Right atrium auricular region (tissue), 2 donors: ENCODE measurements around the gene PAFAH1B1. TPM values are rescaled to one million over a fixed set of nuclear protein-coding genes. Genes with fewer than 3 reads are reported as not detected.
A peak's percentile ranks its signal among the peaks of the same experiment; 100 is the strongest.

Source experiments
- DNase-seq: peaks from one replicate; pipeline ENCODE4 v3.0.0-alpha.2; 2019; ENCODE audit warnings: low spot score
- H3K27ac ChIP-seq, 2 donors: fragments of 200-600 bp; sonication (generic); 1 replicate in 1 of 2; 2 replicates in 1 of 2; pipeline ENCODE4 v1.5.1; 2016 to 2019
- H3K27me3 ChIP-seq, 2 donors: fragments of 200-600 bp; sonication (generic); one replicate each; pipeline versions ENCODE4 v1.5.1 to v1.6.0; 2017 to 2019
- H3K36me3 ChIP-seq: fragments of 200-600 bp; sonication (generic); one replicate; pipeline ENCODE4 v1.5.1; 2016
- H3K4me1 ChIP-seq, 2 donors: fragments of 200-600 bp; sonication (generic); one replicate each; pipeline versions ENCODE4 v1.5.1 to v1.6.0; 2017 to 2019
- H3K4me3 ChIP-seq, 2 donors: fragments of 200-600 bp; sonication (generic); 1 replicate in 1 of 2; 2 replicates in 1 of 2; pipeline ENCODE4 v1.5.1; 2017 to 2019; ENCODE audit warnings: mild to moderate bottlenecking in 1 of 2, moderate library complexity in 1 of 2
- H3K9me3 ChIP-seq, 2 donors: fragments of 200-600 bp; sonication (generic); one replicate each; pipeline ENCODE4 v1.5.1; 2019
- CTCF ChIP-seq, 2 donors: fragments of 200-600 bp; sonication (generic); IDR thresholded peaks; one replicate each; pipeline ENCODE4 v1.5.1; 2019; ENCODE audit warnings: antibody characterized with exemption in 2 of 2
- total RNA-seq, 2 donors: library from RNA; depleted of rRNA; stranded (reverse); fragments of >200 nt; gene quantifications; one replicate each; pipeline ENCODE4 v1.1.0, GENCODE V29; 2016

Gene PAFAH1B1
- total RNA-seq, 2 donors from 2014 or later, result 55.4 to 71.6 TPM

GRCh38 chr17:2704890-2705248 lies 111.4 kb downstream of the PAFAH1B1 start:
- no peaks in the 10 kb centered on the region for H3K9me3 ChIP-seq
- peaks cover 38% of the 10 kb centered on the region for H3K36me3 ChIP-seq
- peaks cover 0 to 57% of the 10 kb centered on the region in 2 donors for H3K4me1 ChIP-seq
- no peak overlapping the region for H3K27ac ChIP-seq
- no peaks in the 10 kb centered on the region for H3K27me3 ChIP-seq
- no peak overlapping the region for H3K4me3 ChIP-seq
- DNase-seq, result no peak
- TF ChIP-seq CTCF (IDR thresholded peaks at IDR 0.05), result no peak

- Histone ChIP-seq H3K27ac (peak overlapping the region in 1 of 2 donors; percentile 92), H3K9me3 (no peaks in the 10 kb centered on the region), H3K4me1 (peaks cover 0 to 61% of the 10 kb centered on the region in 2 donors), H3K4me3 (no peak overlapping the region), H3K36me3 (peaks cover 34% of the 10 kb centered on the region), H3K27me3 (no peaks in the 10 kb centered on the region)
- no peak for DNase-seq
- no peak for TF ChIP-seq CTCF (IDR thresholded peaks at IDR 0.05)
These were observed 111.8 kb downstream of the PAFAH1B1 start for GRCh38 chr17:2705263-2705662.

GRCh38 chr17:2705888-2706795 lies 112.7 kb downstream of the PAFAH1B1 start:
- peaks cover 25% of the 10 kb centered on the region for H3K36me3 ChIP-seq
- no peak for DNase-seq
- peak overlapping the region in 1 of 2 donors; percentile 93 for H3K4me3 ChIP-seq
- no peaks in the 10 kb centered on the region for H3K27me3 ChIP-seq
- peaks cover 0 to 68% of the 10 kb centered on the region in 2 donors for H3K4me1 ChIP-seq
- peak overlapping the region; percentile 90 to 92 for H3K27ac ChIP-seq
- H3K9me3 ChIP-seq, result no peaks in the 10 kb centered on the region
- TF ChIP-seq CTCF (IDR thresholded peaks at IDR 0.05), result no peak

GRCh38 chr17:2706911-2707510 lies 113.6 kb downstream of the PAFAH1B1 start:
- no peak for TF ChIP-seq CTCF (IDR thresholded peaks at IDR 0.05)
- no peak for DNase-seq
- no peaks in the 10 kb centered on the region for H3K9me3 ChIP-seq
- H3K27me3 ChIP-seq, result no peaks in the 10 kb centered on the region
- H3K4me1 ChIP-seq, result peaks cover 0 to 69% of the 10 kb centered on the region in 2 donors
- H3K4me3 ChIP-seq, result peak overlapping the region; percentile 37 to 93
- peak overlapping the region; percentile 90 to 92 for H3K27ac ChIP-seq
- H3K36me3 ChIP-seq, result peaks cover 16% of the 10 kb centered on the region

- H3K27ac ChIP-seq, result peak overlapping the region; percentile 90 to 92
- H3K4me1 ChIP-seq, result peaks cover 0 to 78% of the 10 kb centered on the region in 2 donors
- DNase-seq, result no peak
- H3K9me3 ChIP-seq, result no peaks in the 10 kb centered on the region
- H3K4me3 ChIP-seq, result peak overlapping the region; percentile 37 to 93
- peaks cover 7% of the 10 kb centered on the region for H3K36me3 ChIP-seq
- peak; percentile 25 to 58 for TF ChIP-seq CTCF (IDR thresholded peaks at IDR 0.05)
- no peaks in the 10 kb centered on the region for H3K27me3 ChIP-seq
These were observed 114.5 kb downstream of the PAFAH1B1 start for GRCh38 chr17:2707721-2708584.
